GM23338 (cell line): Measurements from ENCODE around the gene UGT2A3. TPM values are rescaled to one million over a fixed set of nuclear protein-coding genes. Genes with fewer than 3 reads are reported as not detected.
A peak's percentile ranks its signal among the peaks of the same experiment; 100 is the strongest.

ENCODE experiments used
- ATAC-seq: fragments of 200-7000 bp; cut with Tn5 transposase; 3 replicates; pipeline ENCODE4 v1.9.1; 2020
- DNase-seq: peaks from one replicate; pipeline ENCODE4 v3.0.0-alpha.2; 2015; ENCODE audit warnings: low spot score
- H2AFZ ChIP-seq: fragments of 200-600 bp; sonication (generic); 2 replicates; pipeline ENCODE4 v1.8.0; 2016; ENCODE audit warnings: antibody characterized with exemption, mild to moderate bottlenecking, moderate library complexity
- H3F3A ChIP-seq: fragments of 200-600 bp; sonication (generic); replicated peaks from 2 replicates; pipeline ENCODE4 v1.8.0; 2017; ENCODE audit warnings: antibody characterized with exemption, mixed run types, low read depth
- H3K27ac ChIP-seq: fragments of 200-600 bp; sonication (generic); 2 replicates; pipeline ENCODE4 v1.6.1; 2016; ENCODE audit warnings: low read depth
- H3K27me3 ChIP-seq: fragments of 200-600 bp; sonication (generic); 2 replicates; pipeline ENCODE4 v1.8.0; 2016; ENCODE audit warnings: mild to moderate bottlenecking, mixed run types, moderate library complexity; ENCODE audit not compliant: insufficient read depth
- H3K36me3 ChIP-seq: fragments of 200-600 bp; sonication (generic); 2 replicates; pipeline ENCODE4 v1.8.0; 2016; ENCODE audit warnings: mild to moderate bottlenecking; ENCODE audit not compliant: insufficient read depth
- H3K4me1 ChIP-seq: fragments of 200-600 bp; sonication (generic); 2 replicates; pipeline ENCODE4 v1.8.0; 2016; ENCODE audit warnings: mild to moderate bottlenecking, moderate library complexity; ENCODE audit not compliant: insufficient read depth
- H3K4me2 ChIP-seq: fragments of 200-600 bp; sonication (generic); 2 replicates; pipeline ENCODE4 v1.7.1; 2017; ENCODE audit warnings: mixed run types
- H3K4me3 ChIP-seq: fragments of 200-600 bp; sonication (generic); 2 replicates; pipeline ENCODE4 v1.6.1; 2016; ENCODE audit warnings: mixed run types
- H3K79me2 ChIP-seq: fragments of 200-600 bp; sonication (generic); replicated peaks from 2 replicates; pipeline ENCODE4 v1.8.0; 2017; ENCODE audit warnings: mild to moderate bottlenecking; ENCODE audit not compliant: insufficient read depth
- H3K9me2 ChIP-seq: fragments of 200-600 bp; sonication (generic); 2 replicates; pipeline ENCODE4 v1.8.0; 2017; ENCODE audit not compliant: insufficient read depth
- H4K20me1 ChIP-seq: fragments of 200-600 bp; sonication (generic); replicated peaks from 2 replicates; pipeline ENCODE4 v1.8.0; 2017; ENCODE audit warnings: mild to moderate bottlenecking; ENCODE audit not compliant: insufficient read depth
- H3K27ac Mint-ChIP-seq: 2 replicates; pipeline ENCODE4 v1.8.0; 2020; ENCODE audit warnings: inconsistent platforms, mild to moderate bottlenecking, moderate library complexity, mixed read lengths
- H3K27me3 Mint-ChIP-seq: 3 replicates; pipeline ENCODE4 v1.8.0; 2022; ENCODE audit warnings: low read depth, mild to moderate bottlenecking, moderate library complexity, mixed read lengths, inconsistent platforms; ENCODE audit not compliant: insufficient read depth, poor library complexity
- H3K36me3 Mint-ChIP-seq: 3 replicates; pipeline ENCODE4 v1.8.0; 2021; ENCODE audit warnings: low read depth, mild to moderate bottlenecking, inconsistent platforms, moderate library complexity, mixed read lengths
- H3K4me1 Mint-ChIP-seq: 3 replicates; pipeline ENCODE4 v1.8.0; 2020; ENCODE audit warnings: mild to moderate bottlenecking, inconsistent platforms, mixed read lengths
- H3K4me3 Mint-ChIP-seq: 3 replicates; pipeline ENCODE4 v1.8.0; 2021; ENCODE audit warnings: moderate library complexity, mild to moderate bottlenecking, inconsistent platforms, mixed read lengths
- H3K9me3 Mint-ChIP-seq: 3 replicates; pipeline ENCODE4 v1.8.0; 2020; ENCODE audit warnings: moderate library complexity, mild to moderate bottlenecking, inconsistent platforms, mixed read lengths
- CREB1 ChIP-seq: fragments of 250-450 bp; sonication (Bioruptor Pico); IDR thresholded peaks from 2 replicates; pipeline ENCODE4 v1.5.0; 2020; ENCODE audit warnings: low read depth, mild to moderate bottlenecking, moderate library complexity
- EZH2 ChIP-seq: fragments of 200-600 bp; sonication (generic); IDR thresholded peaks from one replicate; pipeline ENCODE4 v1.8.0; 2017; ENCODE audit warnings: antibody characterized with exemption, mild to moderate bottlenecking, low read depth; ENCODE audit not compliant: unreplicated experiment
- EZH2phosphoT487 ChIP-seq: fragments of 200-600 bp; sonication (generic); IDR thresholded peaks from one replicate; pipeline ENCODE4 v1.8.1; 2018; ENCODE audit warnings: antibody characterized with exemption; ENCODE audit not compliant: unreplicated experiment
- JUNB ChIP-seq: IDR thresholded peaks from one replicate; pipeline ENCODE4 v1.6.1; 2016; ENCODE audit warnings: antibody characterized with exemption; ENCODE audit not compliant: unreplicated experiment
- NANOG ChIP-seq: IDR thresholded peaks from 2 replicates; pipeline ENCODE4 v1.6.1; 2016; ENCODE audit warnings: antibody characterized with exemption, borderline replicate concordance
- POLR2AphosphoS5 ChIP-seq: IDR thresholded peaks from 2 replicates; pipeline ENCODE4 v1.6.1; 2016; ENCODE audit warnings: antibody characterized with exemption, low read depth
- REST ChIP-seq: IDR thresholded peaks from one replicate; pipeline ENCODE4 v1.6.1; 2018; ENCODE audit warnings: antibody characterized with exemption; ENCODE audit not compliant: unreplicated experiment
- STAT1 ChIP-seq: IDR thresholded peaks from one replicate; pipeline ENCODE4 v1.6.1; 2016; ENCODE audit warnings: antibody characterized with exemption; ENCODE audit not compliant: unreplicated experiment
- ZNF114 ChIP-seq: fragments of 250-450 bp; sonication (Bioruptor Pico); IDR thresholded peaks from 2 replicates; pipeline ENCODE4 v1.5.0; 2020; ENCODE audit warnings: mild to moderate bottlenecking, moderate library complexity
- ZNF331 ChIP-seq: fragments of 250-450 bp; sonication (Bioruptor Pico); IDR thresholded peaks from 2 replicates; pipeline ENCODE4 v1.5.0; 2020; ENCODE audit warnings: low read depth, mild to moderate bottlenecking, moderate library complexity
- ZNF462 ChIP-seq: fragments of 250-450 bp; sonication (Bioruptor Pico); IDR thresholded peaks from 2 replicates; pipeline ENCODE4 v1.5.0; 2020; ENCODE audit warnings: mild to moderate bottlenecking, moderate library complexity
- polyA plus RNA-seq: library from polyadenylated mRNA; unstranded; fragments of >200 nt; fragmentation: Nextera tagmentation; extraction: Ambion mirVana; gene quantifications from 2 replicates; pipeline ENCODE4 v1.2.1, GENCODE V29; 2016
- total RNA-seq: library from RNA; depleted of rRNA; stranded (reverse); fragments of >200 nt; shearing (Covaris generic); gene quantifications from 2 replicates; pipeline ENCODE4 v1.2.3, GENCODE V29; 2014
- TF ChIP-seq, protein P1 (sequence below): IDR thresholded peaks from 2 replicates; pipeline ENCODE4 v1.6.1; 2016; ENCODE audit warnings: antibody characterized with exemption
- TF ChIP-seq, protein P2 (sequence below), 2 experiments: fragments of 200-600 bp in 1 of 2; sonication (generic) in 1 of 2; conservative IDR thresholded peaks; 2 replicates each; pipeline versions ENCODE4 v1.5.1 to v1.6.1; 2016 to 2017; ENCODE audit warnings: antibody characterized with exemption in 2 of 2, low read depth in 2 of 2, mild to moderate bottlenecking in 2 of 2, moderate library complexity in 1 of 2

UGT2A3 gene
- total and polyA plus RNA-seq, 2 experiments from 2014 or later: not detected

- Histone ChIP-seq H3K4me1 (peaks cover 34% of the 10 kb centered on the region), H4K20me1 (no peaks in the 10 kb centered on the region), H3K36me3 (no peaks in the 10 kb centered on the region), H3K27me3 (no peaks in the 10 kb centered on the region), H3K4me3 (peak overlapping the region; percentile 31), H3K27ac (peak overlapping the region; percentile 90), H3K9me2 (no peaks in the 10 kb centered on the region), H2AFZ (peak overlapping the region; percentile 75; the same call in 1 of the 2 replicates), H3K4me2 (peak overlapping the region; percentile 57; the same call in 1 of the 2 replicates), H3K79me2 (no peaks in the 10 kb centered on the region), H3F3A (peaks cover 3% of the 10 kb centered on the region; the same call in 1 of the 2 replicates)
- peaks cover 3% of the 10 kb centered on the region; the same call in 2 of the 3 replicates for H3K9me3 Mint-ChIP-seq
- DNase-seq: no peak
- H3K36me3 Mint-ChIP-seq: peaks cover 3% of the 10 kb centered on the region; the same call in 1 of the 3 replicates
- peak overlapping the region; percentile 99 for H3K27ac Mint-ChIP-seq
- TF ChIP-seq, protein P1, sequence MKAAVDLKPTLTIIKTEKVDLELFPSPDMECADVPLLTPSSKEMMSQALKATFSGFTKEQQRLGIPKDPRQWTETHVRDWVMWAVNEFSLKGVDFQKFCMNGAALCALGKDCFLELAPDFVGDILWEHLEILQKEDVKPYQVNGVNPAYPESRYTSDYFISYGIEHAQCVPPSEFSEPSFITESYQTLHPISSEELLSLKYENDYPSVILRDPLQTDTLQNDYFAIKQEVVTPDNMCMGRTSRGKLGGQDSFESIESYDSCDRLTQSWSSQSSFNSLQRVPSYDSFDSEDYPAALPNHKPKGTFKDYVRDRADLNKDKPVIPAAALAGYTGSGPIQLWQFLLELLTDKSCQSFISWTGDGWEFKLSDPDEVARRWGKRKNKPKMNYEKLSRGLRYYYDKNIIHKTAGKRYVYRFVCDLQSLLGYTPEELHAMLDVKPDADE: no peak
- no peak for TF ChIP-seq NANOG
- TF ChIP-seq EZH2: no peak
- no peak for TF ChIP-seq ZNF114 (CRISPR knock-in tag)
- TF ChIP-seq STAT1: no peak
- no peak for TF ChIP-seq EZH2phosphoT487
- no peak for TF ChIP-seq REST
- no peak for TF ChIP-seq ZNF462
- TF ChIP-seq ZNF331 (CRISPR knock-in tag): no peak
- TF ChIP-seq JUNB: no peak
- no peak for TF ChIP-seq POLR2AphosphoS5
- no peak for TF ChIP-seq CREB1
- TF ChIP-seq, protein P2, sequence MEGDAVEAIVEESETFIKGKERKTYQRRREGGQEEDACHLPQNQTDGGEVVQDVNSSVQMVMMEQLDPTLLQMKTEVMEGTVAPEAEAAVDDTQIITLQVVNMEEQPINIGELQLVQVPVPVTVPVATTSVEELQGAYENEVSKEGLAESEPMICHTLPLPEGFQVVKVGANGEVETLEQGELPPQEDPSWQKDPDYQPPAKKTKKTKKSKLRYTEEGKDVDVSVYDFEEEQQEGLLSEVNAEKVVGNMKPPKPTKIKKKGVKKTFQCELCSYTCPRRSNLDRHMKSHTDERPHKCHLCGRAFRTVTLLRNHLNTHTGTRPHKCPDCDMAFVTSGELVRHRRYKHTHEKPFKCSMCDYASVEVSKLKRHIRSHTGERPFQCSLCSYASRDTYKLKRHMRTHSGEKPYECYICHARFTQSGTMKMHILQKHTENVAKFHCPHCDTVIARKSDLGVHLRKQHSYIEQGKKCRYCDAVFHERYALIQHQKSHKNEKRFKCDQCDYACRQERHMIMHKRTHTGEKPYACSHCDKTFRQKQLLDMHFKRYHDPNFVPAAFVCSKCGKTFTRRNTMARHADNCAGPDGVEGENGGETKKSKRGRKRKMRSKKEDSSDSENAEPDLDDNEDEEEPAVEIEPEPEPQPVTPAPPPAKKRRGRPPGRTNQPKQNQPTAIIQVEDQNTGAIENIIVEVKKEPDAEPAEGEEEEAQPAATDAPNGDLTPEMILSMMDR (conservative IDR thresholded peaks at IDR 0.05; ENCODE audit: low read depth in 2 of 2): no peak
- peaks cover 56% of the 10 kb centered on the region for H3K4me1 Mint-ChIP-seq
- no peak overlapping the region for H3K4me3 Mint-ChIP-seq
- no peak for ATAC-seq
- H3K27me3 Mint-ChIP-seq: peaks cover 12% of the 10 kb centered on the region
These were observed 44.4 kb downstream of the UGT2A3 start for GRCh38 chr4:68907245-68907644.
